PFSK-1 (cell line): ENCODE measurements around the gene EMX2.

Source experiments
- FOXP2 ChIP-seq: optimal IDR thresholded peaks from 2 replicates; pipeline ENCODE3; 2011; ENCODE audit warnings: borderline replicate concordance, control low read depth, inconsistent platforms; ENCODE audit not compliant: insufficient read depth; ENCODE audit errors: extremely low read length, extremely low read depth
- POLR2AphosphoS5 ChIP-seq: IDR thresholded peaks from 2 replicates; pipeline ENCODE4 v1.6.1; 2012; ENCODE audit warnings: low read depth, mild to moderate bottlenecking, control low read depth, low read length, moderate library complexity
- SIN3A ChIP-seq: IDR thresholded peaks from 2 replicates; pipeline ENCODE4 v1.6.1; 2012; ENCODE audit warnings: mild to moderate bottlenecking, low read length, moderate library complexity, borderline replicate concordance; ENCODE audit not compliant: insufficient read depth
- TAF1 ChIP-seq: IDR thresholded peaks from 2 replicates; pipeline ENCODE4 v1.6.1; 2012; ENCODE audit warnings: low read length, control low read depth, borderline replicate concordance; ENCODE audit not compliant: insufficient read depth
- TF ChIP-seq, protein P1 (sequence below), 2 experiments: IDR thresholded peaks; 2 replicates each; pipeline versions ENCODE4 v1.6.1 to v1.8.0; 2011 to 2012; ENCODE audit warnings: low read depth in 2 of 2, low read length in 2 of 2, control low read depth in 1 of 2, inconsistent platforms in 1 of 2, mild to moderate bottlenecking in 1 of 2, moderate library complexity in 1 of 2; ENCODE audit not compliant: insufficient read depth in 1 of 2

Gene EMX2

DNA sequence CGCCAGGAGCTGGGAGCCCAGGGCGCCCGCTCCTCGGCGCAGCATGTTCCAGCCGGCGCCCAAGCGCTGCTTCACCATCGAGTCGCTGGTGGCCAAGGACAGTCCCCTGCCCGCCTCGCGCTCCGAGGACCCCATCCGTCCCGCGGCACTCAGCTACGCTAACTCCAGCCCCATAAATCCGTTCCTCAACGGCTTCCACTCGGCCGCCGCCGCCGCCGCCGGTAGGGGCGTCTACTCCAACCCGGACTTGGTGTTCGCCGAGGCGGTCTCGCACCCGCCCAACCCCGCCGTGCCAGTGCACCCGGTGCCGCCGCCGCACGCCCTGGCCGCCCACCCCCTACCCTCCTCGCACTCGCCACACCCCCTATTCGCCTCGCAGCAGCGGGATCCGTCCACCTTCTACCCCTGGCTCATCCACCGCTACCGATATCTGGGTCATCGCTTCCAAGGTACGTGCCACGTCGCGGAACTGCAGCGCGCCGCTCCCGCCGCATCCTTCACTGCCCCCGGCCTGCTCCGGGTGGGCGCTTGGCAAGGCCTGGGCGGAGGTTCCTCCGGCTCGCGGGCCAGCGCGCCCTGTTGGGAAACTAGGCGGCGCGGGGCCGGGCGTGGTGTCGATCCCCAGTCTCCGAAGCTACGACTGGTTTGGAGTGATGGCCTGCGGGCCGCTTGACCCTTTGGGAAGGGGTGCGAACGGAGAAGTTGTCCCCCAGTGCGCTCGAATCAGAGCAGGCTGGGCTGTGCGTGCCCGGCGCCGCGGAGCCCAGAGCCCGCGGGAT is 868 bp downstream of the EMX2 start:
- TF ChIP-seq FOXP2 (no peak), SIN3A (no peak), TAF1 (no peak), POLR2AphosphoS5 (no peak)
- TF ChIP-seq, protein P1, sequence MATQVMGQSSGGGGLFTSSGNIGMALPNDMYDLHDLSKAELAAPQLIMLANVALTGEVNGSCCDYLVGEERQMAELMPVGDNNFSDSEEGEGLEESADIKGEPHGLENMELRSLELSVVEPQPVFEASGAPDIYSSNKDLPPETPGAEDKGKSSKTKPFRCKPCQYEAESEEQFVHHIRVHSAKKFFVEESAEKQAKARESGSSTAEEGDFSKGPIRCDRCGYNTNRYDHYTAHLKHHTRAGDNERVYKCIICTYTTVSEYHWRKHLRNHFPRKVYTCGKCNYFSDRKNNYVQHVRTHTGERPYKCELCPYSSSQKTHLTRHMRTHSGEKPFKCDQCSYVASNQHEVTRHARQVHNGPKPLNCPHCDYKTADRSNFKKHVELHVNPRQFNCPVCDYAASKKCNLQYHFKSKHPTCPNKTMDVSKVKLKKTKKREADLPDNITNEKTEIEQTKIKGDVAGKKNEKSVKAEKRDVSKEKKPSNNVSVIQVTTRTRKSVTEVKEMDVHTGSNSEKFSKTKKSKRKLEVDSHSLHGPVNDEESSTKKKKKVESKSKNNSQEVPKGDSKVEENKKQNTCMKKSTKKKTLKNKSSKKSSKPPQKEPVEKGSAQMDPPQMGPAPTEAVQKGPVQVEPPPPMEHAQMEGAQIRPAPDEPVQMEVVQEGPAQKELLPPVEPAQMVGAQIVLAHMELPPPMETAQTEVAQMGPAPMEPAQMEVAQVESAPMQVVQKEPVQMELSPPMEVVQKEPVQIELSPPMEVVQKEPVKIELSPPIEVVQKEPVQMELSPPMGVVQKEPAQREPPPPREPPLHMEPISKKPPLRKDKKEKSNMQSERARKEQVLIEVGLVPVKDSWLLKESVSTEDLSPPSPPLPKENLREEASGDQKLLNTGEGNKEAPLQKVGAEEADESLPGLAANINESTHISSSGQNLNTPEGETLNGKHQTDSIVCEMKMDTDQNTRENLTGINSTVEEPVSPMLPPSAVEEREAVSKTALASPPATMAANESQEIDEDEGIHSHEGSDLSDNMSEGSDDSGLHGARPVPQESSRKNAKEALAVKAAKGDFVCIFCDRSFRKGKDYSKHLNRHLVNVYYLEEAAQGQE (IDR thresholded peaks at IDR 0.05; ENCODE audit: insufficient read depth in 1 of 2, low read depth in 2 of 2, low read length in 2 of 2): no peak

DNA sequence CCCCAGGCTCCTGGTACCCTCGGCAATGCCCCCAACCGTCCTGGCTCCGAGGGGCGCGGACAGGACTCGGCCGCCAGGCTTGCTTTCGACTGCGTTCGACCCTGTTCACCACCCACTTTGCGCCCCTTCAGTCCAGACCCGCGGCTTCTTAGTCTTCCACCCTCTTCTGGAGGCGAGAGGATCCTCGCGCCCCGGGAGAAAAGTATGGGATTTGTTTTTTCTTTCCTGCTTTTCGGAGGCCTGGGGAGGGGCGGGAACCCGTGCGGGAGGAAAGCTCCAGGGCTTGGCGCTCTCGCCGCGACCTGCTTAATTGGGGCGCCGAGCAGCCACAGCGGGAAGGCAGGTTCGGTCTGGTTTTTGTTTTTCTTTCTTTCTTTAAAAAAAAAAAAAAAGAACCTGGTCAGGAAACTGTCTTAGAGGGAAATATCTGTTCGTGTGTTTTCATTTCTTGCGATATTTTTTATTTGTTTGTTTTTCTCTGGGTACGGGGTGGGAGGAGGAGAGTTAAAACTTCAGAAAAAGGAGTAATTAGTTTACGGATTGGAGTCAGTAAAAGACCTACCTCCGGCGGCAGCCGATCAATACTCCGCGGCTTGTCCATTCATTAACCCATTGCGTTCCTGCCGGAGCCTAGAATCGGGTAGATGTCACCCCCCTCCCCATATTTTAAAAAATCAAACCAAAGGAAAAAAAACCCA is 1.6 kb downstream of the EMX2 start:
- TF ChIP-seq FOXP2 (no peak), SIN3A (no peak), POLR2AphosphoS5 (no peak), TAF1 (no peak)
- TF ChIP-seq, protein P1 (IDR thresholded peaks at IDR 0.05; ENCODE audit: insufficient read depth in 1 of 2, low read depth in 2 of 2, low read length in 2 of 2): no peak

DNA sequence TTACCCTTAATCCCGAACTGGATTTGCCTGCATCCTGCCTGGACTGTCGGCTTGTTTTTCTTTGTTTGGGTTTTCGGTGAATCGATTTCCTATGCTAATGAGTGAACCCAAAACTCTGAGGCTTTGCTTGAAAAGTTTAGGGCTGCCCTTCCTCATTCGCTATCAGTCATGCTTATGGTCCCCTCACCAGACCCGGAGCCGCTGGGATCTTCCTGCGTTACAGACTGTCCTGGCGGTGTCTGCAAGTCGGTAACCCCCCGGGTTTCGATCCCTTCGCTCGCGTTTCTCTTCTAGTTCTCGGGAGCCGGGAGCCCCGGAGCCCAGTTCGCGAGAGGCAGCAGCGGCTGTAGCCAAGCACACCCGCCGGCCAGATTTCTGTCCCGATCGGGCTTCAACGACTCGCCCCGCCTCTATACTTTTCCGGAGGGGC is 2.2 kb downstream of the EMX2 start:
- TF ChIP-seq FOXP2: no peak
- no peak for TF ChIP-seq TAF1
- TF ChIP-seq, protein P1 (IDR thresholded peaks at IDR 0.05; ENCODE audit: insufficient read depth in 1 of 2, low read depth in 2 of 2, low read length in 2 of 2): no peak
- no peak for TF ChIP-seq POLR2AphosphoS5
- TF ChIP-seq SIN3A: no peak

DNA sequence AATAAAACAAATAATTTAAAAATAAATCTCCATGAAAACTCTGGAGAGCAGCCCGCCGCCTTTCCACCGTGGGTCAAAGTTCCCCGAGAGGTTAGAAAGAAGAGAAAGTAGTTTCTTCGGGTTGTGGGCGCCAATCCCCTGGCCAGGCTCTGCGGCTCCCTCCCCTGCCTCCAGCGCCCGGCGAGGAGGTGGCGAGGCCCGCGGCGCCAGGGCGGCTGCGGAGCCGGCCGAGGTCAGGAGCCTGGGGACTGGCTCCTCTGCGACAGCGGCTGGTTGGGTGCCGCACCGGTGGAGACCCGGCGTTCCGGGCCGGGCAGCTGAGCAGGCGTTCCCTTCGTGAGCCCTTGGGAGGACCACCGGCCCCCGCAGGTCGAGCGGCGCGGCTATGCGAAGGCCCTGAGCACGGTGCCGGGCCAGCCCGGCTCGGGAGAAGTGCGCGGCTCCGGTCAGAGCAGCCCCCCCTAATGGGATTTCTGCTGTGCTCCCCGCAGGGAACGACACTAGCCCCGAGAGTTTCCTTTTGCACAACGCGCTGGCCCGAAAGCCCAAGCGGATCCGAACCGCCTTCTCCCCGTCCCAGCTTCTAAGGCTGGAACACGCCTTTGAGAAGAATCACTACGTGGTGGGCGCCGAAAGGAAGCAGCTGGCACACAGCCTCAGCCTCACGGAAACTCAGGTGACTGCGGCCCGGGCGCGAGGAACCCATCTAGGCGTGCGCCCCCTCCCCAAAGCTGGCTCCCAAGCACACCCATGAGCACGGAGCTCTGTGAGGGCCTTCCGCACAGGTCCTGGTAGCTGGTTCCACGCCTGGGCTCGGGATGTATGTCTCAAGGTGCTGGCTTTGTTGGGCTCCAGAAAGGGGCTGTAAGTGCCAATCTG is 2.8 kb downstream of the EMX2 start:
- TF ChIP-seq FOXP2 (no peak), SIN3A (no peak), POLR2AphosphoS5 (no peak), TAF1 (no peak)
- TF ChIP-seq, protein P1 (IDR thresholded peaks at IDR 0.05; ENCODE audit: insufficient read depth in 1 of 2, low read depth in 2 of 2, low read length in 2 of 2): no peak
